ENCODE measurements around the gene UBTFL1.
"Not testable (repeated sequence)": the region's sequence is repeated elsewhere in the genome, so short reads cannot be mapped to it uniquely, and the experiment has no call there.

The UBTFL1 gene, protein sequence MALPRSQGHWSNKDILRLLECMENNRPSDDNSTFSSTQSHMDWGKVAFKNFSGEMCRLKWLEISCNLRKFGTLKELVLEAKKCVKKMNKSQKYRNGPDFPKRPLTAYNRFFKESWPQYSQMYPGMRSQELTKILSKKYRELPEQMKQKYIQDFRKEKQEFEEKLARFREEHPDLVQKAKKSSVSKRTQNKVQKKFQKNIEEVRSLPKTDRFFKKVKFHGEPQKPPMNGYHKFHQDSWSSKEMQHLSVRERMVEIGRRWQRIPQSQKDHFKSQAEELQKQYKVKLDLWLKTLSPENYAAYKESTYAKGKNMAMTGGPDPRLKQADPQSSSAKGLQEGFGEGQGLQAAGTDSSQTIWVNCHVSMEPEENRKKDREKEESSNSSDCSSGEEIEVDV

DNA sequence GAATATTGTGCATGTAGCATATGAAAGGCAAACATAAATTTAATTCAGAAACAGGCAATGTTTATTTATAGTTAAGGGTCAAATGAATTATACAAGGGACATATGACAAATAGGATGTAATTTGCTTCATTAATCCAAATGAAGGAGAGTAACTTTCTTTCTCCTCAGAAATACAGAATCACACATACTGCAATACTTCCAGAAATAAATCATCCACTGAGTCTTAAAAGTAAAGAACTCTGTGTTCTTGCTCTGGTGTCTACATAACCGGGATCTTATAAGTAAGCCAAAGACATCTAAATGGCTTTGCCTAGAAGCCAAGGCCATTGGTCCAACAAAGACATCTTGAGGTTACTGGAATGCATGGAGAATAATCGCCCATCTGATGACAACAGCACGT, at the start of gene UBTFL1:
TSS of gene UBTFL1 (plus strand) at position 301 of the 400 bp plus-strand sequence. CDS start at position 301, 0 bp downstream.
- not testable (repeated sequence) for TF ChIP-seq GATA3, GATA2 (IDR thresholded peaks at IDR 0.05; ENCODE audit: low read depth, low read length)

DNA sequence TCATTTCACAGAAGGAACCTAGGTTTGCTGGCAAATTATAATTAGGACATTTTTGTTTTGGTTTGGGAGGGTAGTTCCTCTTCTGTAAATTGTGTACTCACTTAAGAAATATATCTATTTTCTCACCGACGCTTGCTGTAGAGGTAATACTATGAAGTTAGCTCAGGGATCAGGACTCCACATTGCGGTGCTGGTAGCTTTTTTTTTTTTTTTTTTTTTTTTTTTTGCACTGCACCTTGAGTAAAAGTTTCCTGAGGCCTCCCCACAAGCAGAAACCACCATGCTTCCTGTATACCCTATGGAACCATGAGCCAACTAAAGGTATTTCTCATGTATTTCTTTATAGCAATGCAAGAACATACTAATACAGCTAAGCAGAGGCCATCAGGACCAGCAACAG, 14.7 kb downstream of the UBTFL1 start:
- TF ChIP-seq GATA3 (IDR thresholded peaks at IDR 0.05; ENCODE audit: low read depth, low read length) (no peak), GATA2 (IDR thresholded peaks at IDR 0.05; ENCODE audit: low read depth, low read length) (no peak)

DNA sequence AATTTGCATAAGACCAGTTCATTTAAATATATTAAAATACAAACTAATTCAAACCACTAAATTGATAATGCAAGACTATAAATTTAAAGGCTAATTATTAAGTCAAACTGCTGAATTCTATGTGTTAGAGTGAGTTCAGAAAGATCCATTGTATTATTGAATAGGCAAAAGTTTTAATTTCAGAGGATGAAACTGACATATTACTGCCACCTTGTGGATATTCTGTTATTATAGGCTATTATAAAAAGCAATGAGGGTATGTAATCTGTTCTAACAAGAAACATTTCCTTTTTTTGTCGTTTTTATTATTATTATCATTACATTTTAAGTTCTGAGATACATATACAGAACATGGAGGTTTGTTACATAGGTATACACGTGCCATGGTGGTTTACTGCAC, 27.8 kb downstream of the UBTFL1 start:
- TF ChIP-seq GATA3 (IDR thresholded peaks at IDR 0.05; ENCODE audit: low read depth, low read length) (no peak), GATA2 (IDR thresholded peaks at IDR 0.05; ENCODE audit: low read depth, low read length) (no peak)

DNA sequence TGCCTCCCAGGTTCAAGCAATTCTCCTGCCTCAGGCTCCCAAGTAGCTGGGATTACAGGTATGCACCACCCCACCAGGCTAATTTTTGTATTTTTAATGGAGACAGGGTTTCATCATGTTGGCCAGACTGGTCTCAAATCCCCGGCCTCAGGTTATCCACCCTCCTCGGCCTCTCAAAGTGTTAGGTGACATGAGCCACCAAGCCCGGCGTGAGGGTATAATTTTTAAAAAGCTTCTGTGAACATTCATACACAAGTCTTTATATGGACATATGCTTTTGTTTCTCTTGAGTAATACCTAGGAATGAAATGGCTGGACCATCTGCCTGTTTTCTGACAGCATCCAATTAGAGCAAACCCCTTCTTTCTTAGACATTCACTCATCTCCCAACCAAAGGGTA, 34.4 kb downstream of the UBTFL1 start:
- no peak for TF ChIP-seq GATA3 (IDR thresholded peaks at IDR 0.05; ENCODE audit: low read depth, low read length)
- no peak for TF ChIP-seq GATA2 (IDR thresholded peaks at IDR 0.05; ENCODE audit: low read depth, low read length)

DNA sequence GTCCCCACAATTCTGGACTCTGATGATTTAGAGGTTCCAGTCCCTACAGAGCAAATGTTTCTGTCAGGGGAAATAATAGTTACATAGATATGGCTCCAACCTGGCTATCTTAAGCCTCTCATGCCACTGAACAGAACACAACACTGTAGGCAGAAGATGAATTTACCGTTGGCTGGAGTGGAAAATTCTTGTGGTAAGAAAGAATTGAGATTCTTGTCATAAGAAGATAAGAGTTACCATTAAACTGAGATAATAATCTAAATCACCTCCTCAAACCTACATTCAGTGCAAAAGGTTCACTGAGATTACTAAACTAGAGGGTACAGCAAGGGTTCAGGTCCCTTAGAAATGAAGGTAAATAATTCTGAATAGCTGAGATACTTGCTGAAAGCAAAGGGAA, 38.6 kb downstream of the UBTFL1 start:
- TF ChIP-seq GATA2 (IDR thresholded peaks at IDR 0.05; ENCODE audit: low read depth, low read length) (no peak), GATA3 (IDR thresholded peaks at IDR 0.05; ENCODE audit: low read depth, low read length) (no peak)

DNA sequence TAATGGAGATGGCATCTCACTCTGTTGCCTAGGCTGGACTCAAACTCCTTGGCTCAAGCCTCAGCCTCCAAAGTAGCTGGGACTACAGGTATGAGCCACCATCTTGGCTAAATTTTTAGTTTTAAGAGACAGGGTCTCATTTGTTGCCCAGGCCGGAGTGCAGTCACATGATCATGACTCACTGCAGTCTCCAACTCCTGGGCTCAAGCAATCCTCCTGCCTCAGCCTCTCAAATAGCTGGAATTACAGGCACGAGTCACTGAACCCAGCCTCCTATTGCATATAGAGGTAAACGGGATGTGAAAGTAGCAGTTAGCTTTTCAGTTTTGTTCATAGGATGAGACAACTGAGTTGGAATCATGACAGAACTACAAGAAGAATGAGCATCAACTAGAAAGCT, 39.2 kb downstream of the UBTFL1 start:
- TF ChIP-seq GATA3 (IDR thresholded peaks at IDR 0.05; ENCODE audit: low read depth, low read length) (no peak), GATA2 (IDR thresholded peaks at IDR 0.05; ENCODE audit: low read depth, low read length) (no peak)

DNA sequence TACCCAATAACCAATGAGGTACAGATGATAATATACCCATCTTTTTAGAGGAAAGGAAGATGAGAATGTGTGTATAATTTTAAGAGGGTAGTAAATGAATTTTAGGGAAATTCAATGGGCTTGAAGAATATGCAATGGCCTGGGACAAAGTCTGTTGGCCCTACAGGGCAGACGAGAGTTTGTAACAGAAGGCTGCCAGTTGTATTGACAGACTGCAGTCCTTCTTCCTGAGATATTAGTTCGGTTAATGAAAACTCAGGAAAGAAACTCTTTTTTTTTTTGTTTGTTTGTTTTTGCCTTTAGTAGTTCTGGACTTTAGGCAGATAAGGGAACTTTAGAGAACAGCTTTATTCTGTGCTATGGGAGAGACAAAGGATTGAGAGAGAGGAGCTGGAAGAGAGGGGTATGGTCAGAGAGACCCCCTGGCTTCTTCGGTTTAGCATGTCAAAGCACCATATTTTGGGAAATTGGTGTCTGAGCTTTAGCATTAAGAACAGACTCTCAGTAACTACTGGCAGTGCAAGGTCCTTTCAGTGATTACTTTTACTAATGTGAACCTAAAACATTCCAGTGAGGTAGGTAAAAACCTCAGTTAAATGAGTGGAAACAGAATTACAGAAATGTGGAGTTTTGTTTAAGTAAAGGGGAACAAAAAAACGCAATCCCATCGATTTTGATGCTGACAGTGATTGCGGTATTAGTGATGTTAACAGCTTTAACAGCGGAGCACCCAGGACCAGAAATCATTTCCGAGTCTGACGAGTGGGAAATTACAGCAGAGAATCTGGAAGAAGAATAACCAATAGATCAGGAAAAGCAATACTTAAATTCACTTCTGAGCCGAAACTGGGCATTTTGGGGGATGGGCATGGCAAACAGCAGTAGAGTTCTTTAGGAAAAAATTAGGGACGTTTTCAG, 48.1 kb downstream of the UBTFL1 start:
- TF ChIP-seq GATA2 (IDR thresholded peaks at IDR 0.05; ENCODE audit: low read depth, low read length) = no peak
- no peak for TF ChIP-seq GATA3 (IDR thresholded peaks at IDR 0.05; ENCODE audit: low read depth, low read length)

DNA sequence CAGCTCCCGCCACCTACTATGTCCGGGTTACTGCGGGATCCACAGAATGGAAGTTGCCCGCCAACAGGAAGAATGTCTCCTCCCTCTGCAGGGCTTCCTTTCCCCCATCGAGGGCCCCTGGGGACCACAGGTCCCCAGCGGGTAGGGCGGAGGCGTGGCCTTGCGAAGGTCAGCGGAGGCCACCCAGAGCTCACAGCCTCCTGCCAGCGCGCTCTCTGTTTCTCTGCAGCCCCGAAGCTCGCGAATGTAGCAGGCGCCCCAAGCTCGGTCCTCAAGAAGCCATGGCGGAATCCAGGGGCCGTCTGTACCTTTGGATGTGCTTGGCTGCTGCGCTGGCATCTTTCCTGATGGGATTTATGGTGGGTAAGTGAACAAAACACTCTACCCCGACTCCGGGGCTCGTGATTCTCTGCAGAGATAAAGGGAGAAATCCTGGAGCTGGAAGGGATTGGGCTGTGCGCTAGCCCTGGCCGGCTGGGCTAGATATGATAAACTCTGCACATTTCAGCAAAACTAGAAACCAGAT, 48.8 kb downstream of the UBTFL1 start, which contains the start of gene NAALAD2:
TSS of gene NAALAD2 (plus strand) at position 186 of the 526 bp plus-strand sequence. CDS start at position 282, 96 bp downstream.
- peak; percentile 78; the same call in 1 of the 2 replicates for TF ChIP-seq GATA3 (IDR thresholded peaks at IDR 0.05; ENCODE audit: low read depth, low read length)
- TF ChIP-seq GATA2 (IDR thresholded peaks at IDR 0.05; ENCODE audit: low read depth, low read length) = peak; percentile 98

DNA sequence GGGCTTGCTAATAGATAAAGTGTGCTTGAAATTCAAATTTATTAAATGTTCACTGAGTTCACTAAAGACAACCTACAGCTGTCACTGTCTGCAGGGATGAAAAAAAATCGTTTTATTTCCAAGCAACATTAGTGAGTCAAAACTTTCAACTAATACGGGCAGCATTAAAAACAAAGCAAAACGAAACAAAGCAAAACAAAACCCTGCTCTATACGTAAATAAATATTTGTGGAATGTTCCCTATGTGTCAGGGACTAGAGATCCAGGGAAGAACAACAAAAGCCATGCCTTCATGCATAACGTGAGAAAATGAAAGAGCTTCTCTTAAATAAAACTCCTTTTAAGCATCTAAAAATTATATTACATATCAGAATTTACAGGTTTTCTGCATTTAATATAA, 49.3 kb downstream of the UBTFL1 start:
- TF ChIP-seq GATA2 (IDR thresholded peaks at IDR 0.05; ENCODE audit: low read depth, low read length) (no peak), GATA3 (IDR thresholded peaks at IDR 0.05; ENCODE audit: low read depth, low read length) (no peak)
